HepG2 (cell line): Measurements from ENCODE around the gene COX7B. TPM values are rescaled to one million over a fixed set of nuclear protein-coding genes. Genes with fewer than 3 reads are reported as not detected.

Experiments used
- ATF1 ChIP-seq: IDR thresholded peaks from 2 replicates; pipeline ENCODE4 v1.6.1; 2016; ENCODE audit warnings: mild to moderate bottlenecking, control low read depth
- FOXO1 ChIP-seq: sonication (generic); formaldehyde crosslinking; IDR thresholded peaks from 2 replicates; pipeline ENCODE4 v1.4.0; 2020; ENCODE audit warnings: missing genetic modification reagents
- GTF2F1 ChIP-seq: fragments of 150-350 bp; IDR thresholded peaks from 2 replicates; pipeline ENCODE4 v1.6.1; 2014; ENCODE audit warnings: low read length
- JUND ChIP-seq: sonication (generic); formaldehyde crosslinking; IDR thresholded peaks from 2 replicates; pipeline ENCODE4 v1.8.0; 2022; ENCODE audit warnings: mild to moderate bottlenecking, missing genetic modification reagents
- MIER3 ChIP-seq: IDR thresholded peaks from 2 replicates; pipeline ENCODE4 v1.6.1; 2016; ENCODE audit warnings: missing compliant biosample characterization, borderline replicate concordance
- NCOA5 ChIP-seq: sonication (generic); formaldehyde crosslinking; IDR thresholded peaks from 2 replicates; pipeline ENCODE4 v1.4.0; 2020; ENCODE audit warnings: missing genetic modification reagents
- NR3C1 ChIP-seq: sonication (generic); formaldehyde crosslinking; IDR thresholded peaks from 2 replicates; pipeline ENCODE4 v1.4.0; 2020; ENCODE audit warnings: missing genetic modification reagents
- PHF20 ChIP-seq: sonication (generic); formaldehyde crosslinking; IDR thresholded peaks from 2 replicates; pipeline ENCODE4 v1.5.0; 2020; ENCODE audit warnings: mild to moderate bottlenecking, missing genetic modification reagents
- PHF21A ChIP-seq: sonication (generic); formaldehyde crosslinking; IDR thresholded peaks from 2 replicates; pipeline ENCODE4 v1.5.0; 2020; ENCODE audit warnings: mild to moderate bottlenecking, missing genetic modification reagents
- RAD21 ChIP-seq: fragments of 450-650 bp; formaldehyde crosslinking; IDR thresholded peaks from 2 replicates; pipeline ENCODE4 v1.5.0; 2020; ENCODE audit warnings: mild to moderate bottlenecking
- SIN3A ChIP-seq: IDR thresholded peaks from 2 replicates; pipeline ENCODE4 v1.6.1; 2011; ENCODE audit warnings: low read depth, mild to moderate bottlenecking, control low read depth, low read length, borderline replicate concordance
- SNAPC5 ChIP-seq: sonication (generic); formaldehyde crosslinking; IDR thresholded peaks from 2 replicates; pipeline ENCODE4 v1.8.1; 2023; ENCODE audit warnings: mild to moderate bottlenecking, missing genetic modification reagents, borderline replicate concordance
- STAT6 ChIP-seq: sonication (generic); formaldehyde crosslinking; IDR thresholded peaks from 2 replicates; pipeline ENCODE4 v1.4.0; 2020; ENCODE audit warnings: missing genetic modification reagents, mild to moderate bottlenecking, borderline replicate concordance
- USF2 ChIP-seq, 2 experiments: sonication (generic) in 1 of 2; formaldehyde crosslinking in 1 of 2; IDR thresholded peaks; 2 replicates each; pipeline versions ENCODE4 v1.5.1 to v1.6.1; 2011 to 2020; ENCODE audit warnings: borderline replicate concordance in 1 of 2, low read depth in 1 of 2, low read length in 1 of 2, mild to moderate bottlenecking in 1 of 2, missing genetic modification reagents in 1 of 2, moderate library complexity in 1 of 2
- ZFAT ChIP-seq: sonication (generic); formaldehyde crosslinking; conservative IDR thresholded peaks from 2 replicates; pipeline ENCODE4 v1.8.1; 2023; ENCODE audit warnings: missing genetic modification reagents, inconsistent platforms
- ZNF12 ChIP-seq: sonication (generic); formaldehyde crosslinking; IDR thresholded peaks from 2 replicates; pipeline ENCODE4 v1.5.0; 2020; ENCODE audit warnings: missing genetic modification reagents
- ZNF180 ChIP-seq: sonication (generic); formaldehyde crosslinking; IDR thresholded peaks from 2 replicates; pipeline ENCODE4 v1.4.0; 2020; ENCODE audit warnings: low read depth, missing genetic modification reagents, borderline replicate concordance
- ZNF281 ChIP-seq: sonication (generic); formaldehyde crosslinking; IDR thresholded peaks from 2 replicates; pipeline ENCODE4 v1.4.0; 2020; ENCODE audit warnings: missing genetic modification reagents, borderline replicate concordance
- ZNF496 ChIP-seq: sonication (generic); formaldehyde crosslinking; IDR thresholded peaks from 2 replicates; pipeline ENCODE4 v1.8.1; 2023; ENCODE audit warnings: mild to moderate bottlenecking, moderate library complexity, missing genetic modification reagents; ENCODE audit not compliant: insufficient replicate concordance
- ZNF589 ChIP-seq: sonication (generic); formaldehyde crosslinking; conservative IDR thresholded peaks from 2 replicates; pipeline ENCODE4 v1.8.0; 2022; ENCODE audit warnings: mild to moderate bottlenecking, moderate library complexity, missing genetic modification reagents
- ZNF768 ChIP-seq: sonication (generic); formaldehyde crosslinking; IDR thresholded peaks from 2 replicates; pipeline ENCODE4 v1.4.0; 2020; ENCODE audit warnings: missing genetic modification reagents
- ZZZ3 ChIP-seq: sonication (generic); formaldehyde crosslinking; IDR thresholded peaks from 2 replicates; pipeline ENCODE4 v1.4.0; 2020; ENCODE audit warnings: missing genetic modification reagents, mild to moderate bottlenecking, borderline replicate concordance
- polyA plus RNA-seq, 8 experiments: library from polyadenylated mRNA; depleted of rRNA in 3 of 8; stranded (reverse) in 7 of 8; unstranded in 1 of 8; fragments of >200 nt; fragmentation: Illumina TruSeq in 4 of 8; extraction: Trizol in 4 of 8; gene quantifications; 2 replicates each; pipeline versions ENCODE4 v1.2.1 to v1.2.3, GENCODE V29; 2011 to 2016; ENCODE audit warnings: low read depth in 4 of 8, missing spikeins in 1 of 8, mixed read lengths in 1 of 8; ENCODE audit not compliant: insufficient read depth in 1 of 8
- total RNA-seq, 5 experiments: library from RNA; depleted of rRNA; stranded (reverse); fragments of >200 nt; fragmentation: Illumina TruSeq; extraction: Trizol; gene quantifications; 2 replicates each; pipeline ENCODE4 v1.2.3, GENCODE V29; 2016; ENCODE audit warnings: low read depth in 1 of 5

The COX7B gene
- total and polyA plus RNA-seq, 2 of the 13 experiments (the other 11 are each of a cell fraction or from before 2014, with no cell fraction given), result 375 to 635 TPM

- TF ChIP-seq RAD21 (CRISPR knock-in tag) (peak; percentile 41; the same call in 1 of the 2 replicates), ZNF496 (CRISPR knock-in tag) (no peak), USF2 (IDR thresholded peaks at IDR 0.05; ENCODE audit: low read depth, low read length) (peak; percentile 47; the same call in 1 of the 2 replicates), USF2 (CRISPR knock-in tag; IDR thresholded peaks at IDR 0.05; ENCODE audit: borderline replicate concordance) (peak; percentile 64; the same call in 1 of the 2 replicates), PHF20 (CRISPR knock-in tag) (peak; percentile 77; the same call in 1 of the 2 replicates), ZNF12 (no peak), PHF21A (CRISPR knock-in tag) (no peak), ZNF180 (CRISPR knock-in tag) (no peak), ZNF768 (no peak), ZNF281 (CRISPR knock-in tag) (peak; percentile 56; the same call in 1 of the 2 replicates), NR3C1 (CRISPR knock-in tag) (no peak), JUND (no peak), NCOA5 (CRISPR knock-in tag) (no peak), ATF1 (no peak), FOXO1 (CRISPR knock-in tag) (no peak), SNAPC5 (CRISPR knock-in tag) (no peak), ZFAT (CRISPR knock-in tag) (no peak), SIN3A (0 out of 2 replicates have a peak, but pooled peaks have one; percentile 28), GTF2F1 (no peak), MIER3 (CRISPR knock-in tag) (peak; percentile 30; the same call in 1 of the 2 replicates), STAT6 (CRISPR knock-in tag) (no peak), ZNF589 (no peak), ZZZ3 (CRISPR knock-in tag) (no peak)
These were observed 11.0 kb downstream of the COX7B start, which contains the start of gene ATP7A (continued) for GRCh38 chrX:77910108-77910840.
